IPS-20b (cell line): ENCODE results near the gene LGALS7B.

Source experiments
- H3K27ac ChIP-seq: one replicate; pipeline ENCODE4 v1.5.1; 2013; ENCODE audit warnings: low read length
- H3K27me3 ChIP-seq: 2 replicates; pipeline ENCODE4 v1.6.1; 2013; ENCODE audit warnings: mild to moderate bottlenecking, low read length, inconsistent platforms; ENCODE audit not compliant: insufficient read depth
- H3K36me3 ChIP-seq: 2 replicates; pipeline ENCODE4 v1.6.1; 2013; ENCODE audit warnings: low read depth, mild to moderate bottlenecking, inconsistent platforms, low read length, moderate library complexity; ENCODE audit not compliant: insufficient read depth
- H3K4me1 ChIP-seq: 2 replicates; pipeline ENCODE4 v1.6.1; 2013; ENCODE audit warnings: mild to moderate bottlenecking, control low read depth, inconsistent platforms, low read length, moderate library complexity; ENCODE audit not compliant: insufficient read depth
- H3K4me3 ChIP-seq: 2 replicates; pipeline ENCODE4 v1.5.1; 2013; ENCODE audit warnings: mild to moderate bottlenecking, low read length, inconsistent platforms
- H3K9ac ChIP-seq: 2 replicates; pipeline ENCODE4 v1.6.1; 2013; ENCODE audit warnings: low read depth, mild to moderate bottlenecking, inconsistent platforms, low read length, moderate library complexity
- H3K9me3 ChIP-seq: 2 replicates; pipeline ENCODE4 v1.6.1; 2013; ENCODE audit warnings: mild to moderate bottlenecking, low read depth, low read length, inconsistent platforms; ENCODE audit not compliant: insufficient read depth

Gene LGALS7B

GRCh38 chr19:38833092-38833425, 44.1 kb downstream of the LGALS7B start:
- Histone ChIP-seq H3K27ac (no peak overlapping the region), H3K9me3 (no peaks in the 10 kb centered on the region), H3K27me3 (no peaks in the 10 kb centered on the region)

DNA sequence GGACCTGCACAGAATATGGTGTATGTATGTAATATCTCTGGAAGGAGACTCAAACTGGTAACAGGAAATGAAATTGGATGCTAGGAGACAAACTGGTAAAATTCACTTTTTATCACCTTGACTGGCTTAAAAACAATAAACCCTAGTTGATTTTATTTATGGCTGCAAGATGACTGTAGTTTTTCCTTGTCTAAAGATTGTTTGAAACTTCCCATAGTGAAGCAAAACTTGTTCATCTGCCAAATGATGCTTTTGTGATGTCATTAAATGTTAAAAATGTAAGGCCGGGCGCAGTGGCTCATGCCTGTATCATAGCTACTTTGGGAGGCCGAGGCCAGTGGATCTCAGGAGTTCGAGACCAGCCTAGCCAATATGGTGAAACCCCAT, 45.1 kb downstream of the LGALS7B start:
- no peak overlapping the region for H3K9ac ChIP-seq
- no peaks in the 10 kb centered on the region for H3K9me3 ChIP-seq
- H3K4me1 ChIP-seq: peaks cover 3% of the 10 kb centered on the region; the same call in 1 of the 2 replicates
- H3K36me3 ChIP-seq: peaks cover 53% of the 10 kb centered on the region
- no peaks in the 10 kb centered on the region for H3K27me3 ChIP-seq
- H3K27ac ChIP-seq: no peak overlapping the region
- H3K4me3 ChIP-seq: no peak overlapping the region

More at GRCh38 chr19:38833092-38833425, 44.1 kb downstream of the LGALS7B start:
- no peak overlapping the region for H3K4me3 ChIP-seq
- no peak overlapping the region for H3K9ac ChIP-seq
- H3K36me3 ChIP-seq: peaks cover 47% of the 10 kb centered on the region
- peaks cover 3% of the 10 kb centered on the region; the same call in 1 of the 2 replicates for H3K4me1 ChIP-seq

DNA sequence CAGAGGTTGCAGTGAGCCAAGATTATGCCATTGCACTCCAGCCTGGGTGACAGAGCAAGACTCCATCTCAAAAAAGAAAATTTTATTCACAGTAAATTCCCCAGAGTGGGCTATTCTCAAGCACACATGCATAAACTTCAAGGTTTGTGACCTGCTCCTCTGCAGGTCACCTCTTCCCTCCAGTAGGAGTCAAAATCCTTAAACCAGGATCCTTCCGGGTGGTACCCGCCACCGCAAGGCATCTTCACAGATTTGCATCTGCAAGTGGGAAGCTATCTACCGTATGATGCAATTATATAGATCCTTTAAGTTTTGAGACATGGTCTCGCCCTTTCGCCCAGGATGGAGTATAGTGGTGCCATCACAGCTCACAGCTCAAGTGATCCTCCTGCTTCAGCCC, 45.6 kb downstream of the LGALS7B start:
- Histone ChIP-seq H3K27me3 (no peaks in the 10 kb centered on the region), H3K27ac (no peak overlapping the region), H3K4me1 (peaks cover 3% of the 10 kb centered on the region; the same call in 1 of the 2 replicates), H3K9me3 (no peaks in the 10 kb centered on the region), H3K36me3 (peaks cover 54% of the 10 kb centered on the region), H3K4me3 (no peak overlapping the region), H3K9ac (no peak overlapping the region)

- Histone ChIP-seq H3K27me3 (no peaks in the 10 kb centered on the region), H3K9me3 (no peaks in the 10 kb centered on the region), H3K4me3 (no peak overlapping the region), H3K36me3 (peaks cover 60% of the 10 kb centered on the region), H3K4me1 (no peaks in the 10 kb centered on the region), H3K9ac (no peak overlapping the region), H3K27ac (no peak overlapping the region)
These were observed 47.4 kb downstream of the LGALS7B start for GRCh38 chr19:38836159-38836982.

- H3K27me3 ChIP-seq: no peaks in the 10 kb centered on the region
- no peak overlapping the region for H3K4me3 ChIP-seq
- no peak overlapping the region for H3K27ac ChIP-seq
- peaks cover 67% of the 10 kb centered on the region for H3K36me3 ChIP-seq
- H3K9ac ChIP-seq: no peak overlapping the region
- H3K4me1 ChIP-seq: no peaks in the 10 kb centered on the region
- H3K9me3 ChIP-seq: no peaks in the 10 kb centered on the region
These were observed 48.1 kb downstream of the LGALS7B start for GRCh38 chr19:38836983-38837626.

GRCh38 chr19:38837656-38838121, 48.7 kb downstream of the LGALS7B start:
- Histone ChIP-seq H3K36me3 (peaks cover 73% of the 10 kb centered on the region), H3K9ac (no peak overlapping the region), H3K27ac (no peak overlapping the region), H3K4me1 (no peaks in the 10 kb centered on the region), H3K27me3 (no peaks in the 10 kb centered on the region), H3K4me3 (no peak overlapping the region), H3K9me3 (no peaks in the 10 kb centered on the region)

DNA sequence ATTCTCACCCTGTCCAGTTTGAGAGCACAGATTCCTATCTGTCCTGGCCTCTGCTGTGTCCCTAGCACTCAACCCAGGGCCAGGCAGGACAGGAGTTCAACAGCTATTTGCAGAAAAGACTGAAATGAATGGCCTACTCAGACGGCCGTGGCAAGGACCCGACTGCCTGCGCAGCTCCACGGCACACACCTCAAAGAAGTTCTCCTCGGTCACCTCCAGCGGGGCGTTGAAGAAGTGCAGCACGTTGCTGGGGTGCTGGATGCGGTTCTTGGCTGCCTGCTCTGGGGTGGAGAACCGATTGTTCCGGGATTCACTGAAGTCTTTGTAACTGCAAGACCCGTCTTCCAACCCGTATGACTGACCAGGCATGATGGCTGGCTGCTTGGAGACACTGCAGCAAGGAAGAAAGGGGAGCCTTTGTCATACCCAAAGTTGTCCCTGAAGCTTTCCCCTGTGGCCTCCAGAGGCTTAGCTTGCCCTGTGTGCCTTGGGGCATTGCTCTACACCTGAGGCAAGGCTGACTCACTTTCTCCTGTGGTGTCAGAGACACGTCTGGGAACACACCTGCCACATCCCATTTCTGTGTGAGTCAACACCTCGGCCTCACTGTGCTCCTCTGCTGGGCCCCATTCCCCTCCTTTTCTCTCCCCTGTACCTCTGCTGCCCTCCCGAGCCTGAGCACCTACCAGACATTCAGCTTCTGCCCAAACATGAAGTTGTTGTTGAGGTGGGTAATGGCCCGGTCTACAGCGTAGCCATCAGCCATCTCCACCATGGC, 49.4 kb downstream of the LGALS7B start:
- H3K9ac ChIP-seq: no peak overlapping the region
- H3K27ac ChIP-seq: no peak overlapping the region
- no peaks in the 10 kb centered on the region for H3K4me1 ChIP-seq
- no peak overlapping the region for H3K4me3 ChIP-seq
- H3K9me3 ChIP-seq: no peaks in the 10 kb centered on the region
- peaks cover 80% of the 10 kb centered on the region for H3K36me3 ChIP-seq
- H3K27me3 ChIP-seq: no peaks in the 10 kb centered on the region

GRCh38 chr19:38838986-38839761, 50.2 kb downstream of the LGALS7B start:
- H3K9ac ChIP-seq: no peak overlapping the region
- peaks cover 88% of the 10 kb centered on the region for H3K36me3 ChIP-seq
- H3K27ac ChIP-seq: no peak overlapping the region
- no peaks in the 10 kb centered on the region for H3K9me3 ChIP-seq
- H3K4me3 ChIP-seq: no peak overlapping the region
- no peaks in the 10 kb centered on the region for H3K27me3 ChIP-seq
- H3K4me1 ChIP-seq: no peaks in the 10 kb centered on the region

DNA sequence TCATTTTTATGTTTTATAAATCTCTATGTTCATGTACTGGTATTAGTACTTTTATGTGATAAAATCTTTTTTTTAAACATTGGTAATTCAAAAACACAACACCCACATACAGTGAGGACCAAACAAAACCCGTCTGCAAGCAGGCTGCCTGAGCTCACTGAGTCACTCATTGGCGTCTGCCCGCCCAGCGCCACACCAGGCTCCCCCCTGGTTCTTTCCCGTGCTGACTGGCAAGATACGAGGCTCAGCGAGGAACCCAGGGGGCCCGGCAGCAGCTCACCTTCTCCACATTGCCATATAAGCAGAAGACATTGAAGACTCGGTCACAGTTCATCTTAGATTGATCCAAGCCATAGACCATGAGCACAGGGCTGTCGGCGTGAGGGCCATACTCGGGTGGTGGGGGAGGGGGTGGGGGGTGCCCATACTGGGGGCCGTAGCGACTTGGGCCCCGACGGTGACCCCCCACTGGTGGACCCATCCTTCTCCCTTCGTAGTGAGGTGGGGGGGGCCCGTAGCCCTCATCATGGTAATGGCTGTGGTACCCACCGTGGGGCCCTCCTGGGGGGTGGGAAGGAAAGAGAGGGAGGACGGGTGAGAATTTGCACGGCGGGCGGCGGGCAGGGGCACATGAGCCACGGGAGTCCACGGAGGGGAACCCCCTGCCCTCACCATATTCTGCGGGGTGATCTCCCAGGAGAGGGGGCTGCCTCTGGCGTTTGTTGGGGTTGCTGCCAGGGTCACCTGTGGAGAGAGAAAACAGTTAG, 51.0 kb downstream of the LGALS7B start:
- peaks cover 96% of the 10 kb centered on the region for H3K36me3 ChIP-seq
- H3K9me3 ChIP-seq: no peaks in the 10 kb centered on the region
- H3K27me3 ChIP-seq: no peaks in the 10 kb centered on the region
- H3K27ac ChIP-seq: no peak overlapping the region
- no peak overlapping the region for H3K4me3 ChIP-seq
- H3K9ac ChIP-seq: no peak overlapping the region
- H3K4me1 ChIP-seq: no peaks in the 10 kb centered on the region

DNA sequence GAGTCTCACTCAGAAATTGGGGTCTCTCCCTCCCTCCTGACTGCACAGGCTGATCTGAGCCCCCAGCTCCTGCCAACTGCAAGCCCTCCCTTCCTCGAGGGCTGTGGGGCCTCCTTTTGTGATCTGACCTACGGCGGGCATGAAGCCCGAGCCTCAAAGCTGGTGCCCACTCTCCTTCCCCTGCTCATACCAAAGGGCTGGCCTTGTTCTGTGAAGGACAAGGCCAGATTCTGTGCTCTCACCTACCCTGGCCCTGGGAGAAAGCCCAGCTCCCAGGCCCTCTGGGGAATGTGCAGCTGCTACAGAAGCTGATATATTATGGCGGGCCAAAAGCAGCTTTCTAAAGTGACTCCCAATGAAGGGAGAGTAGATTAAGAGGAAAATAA, 51.6 kb downstream of the LGALS7B start:
- no peak overlapping the region for H3K27ac ChIP-seq
- H3K9ac ChIP-seq: no peak overlapping the region
- H3K9me3 ChIP-seq: no peaks in the 10 kb centered on the region
- no peaks in the 10 kb centered on the region for H3K27me3 ChIP-seq
- H3K36me3 ChIP-seq: peaks cover 98% of the 10 kb centered on the region
- H3K4me3 ChIP-seq: no peak overlapping the region
- no peaks in the 10 kb centered on the region for H3K4me1 ChIP-seq
